Astrocyte (in vitro differentiated cells and primary cell): Measurements from ENCODE around the gene LRRC26.

Experiments
- EZH2 ChIP-seq: IDR thresholded peaks from 2 replicates; pipeline ENCODE4 v1.6.1; 2012; ENCODE audit warnings: mild to moderate bottlenecking, low read length, inconsistent platforms; ENCODE audit not compliant: insufficient read depth
- TF ChIP-seq, protein P1 (sequence below): IDR thresholded peaks from 2 replicates; pipeline ENCODE4 v1.5.1; 2011; ENCODE audit warnings: low read depth, mild to moderate bottlenecking, inconsistent platforms, low read length, moderate library complexity; ENCODE audit not compliant: insufficient read depth

DNA sequence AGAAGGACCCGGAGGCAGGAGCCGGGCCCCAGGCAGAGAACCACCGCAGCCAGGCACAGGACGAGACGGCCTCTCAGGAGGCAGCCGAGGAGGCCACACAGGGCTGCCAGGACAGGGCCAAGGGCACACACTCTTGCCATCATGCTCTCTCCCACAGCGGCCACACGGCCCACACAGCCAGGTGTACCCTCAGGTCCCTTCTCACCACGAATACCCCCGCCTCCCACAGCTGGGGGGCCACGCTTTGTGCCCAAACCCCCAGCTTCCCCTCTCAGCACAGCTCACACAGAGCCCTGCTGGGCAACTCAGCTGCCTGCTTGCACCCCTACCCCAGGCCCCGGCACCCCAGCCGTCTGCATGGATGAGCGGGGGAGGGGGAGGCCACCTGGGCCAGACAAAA is 23.9 kb upstream of the LRRC26 start:
- TF ChIP-seq, protein P1, sequence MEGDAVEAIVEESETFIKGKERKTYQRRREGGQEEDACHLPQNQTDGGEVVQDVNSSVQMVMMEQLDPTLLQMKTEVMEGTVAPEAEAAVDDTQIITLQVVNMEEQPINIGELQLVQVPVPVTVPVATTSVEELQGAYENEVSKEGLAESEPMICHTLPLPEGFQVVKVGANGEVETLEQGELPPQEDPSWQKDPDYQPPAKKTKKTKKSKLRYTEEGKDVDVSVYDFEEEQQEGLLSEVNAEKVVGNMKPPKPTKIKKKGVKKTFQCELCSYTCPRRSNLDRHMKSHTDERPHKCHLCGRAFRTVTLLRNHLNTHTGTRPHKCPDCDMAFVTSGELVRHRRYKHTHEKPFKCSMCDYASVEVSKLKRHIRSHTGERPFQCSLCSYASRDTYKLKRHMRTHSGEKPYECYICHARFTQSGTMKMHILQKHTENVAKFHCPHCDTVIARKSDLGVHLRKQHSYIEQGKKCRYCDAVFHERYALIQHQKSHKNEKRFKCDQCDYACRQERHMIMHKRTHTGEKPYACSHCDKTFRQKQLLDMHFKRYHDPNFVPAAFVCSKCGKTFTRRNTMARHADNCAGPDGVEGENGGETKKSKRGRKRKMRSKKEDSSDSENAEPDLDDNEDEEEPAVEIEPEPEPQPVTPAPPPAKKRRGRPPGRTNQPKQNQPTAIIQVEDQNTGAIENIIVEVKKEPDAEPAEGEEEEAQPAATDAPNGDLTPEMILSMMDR = no peak
- no peak for TF ChIP-seq EZH2
